Stimulated activated CD4-positive, alpha-beta T cell treated with anti-CD3 and anti-CD28 coated beads, TNF-alpha, amount 100 ng/mL, for 24 hours (primary cell): ENCODE results near the gene GMEB1.
"Not testable (repeated sequence)": the region's sequence is repeated elsewhere in the genome, so short reads cannot be mapped to it uniquely, and the experiment has no call there.

Experiments used
- DNase-seq, 3 experiments: peaks; one replicate each; pipeline ENCODE4 v3.0.0-alpha.2; 2020; ENCODE audit warnings: low read depth in 3 of 3

The GMEB1 gene

DNA sequence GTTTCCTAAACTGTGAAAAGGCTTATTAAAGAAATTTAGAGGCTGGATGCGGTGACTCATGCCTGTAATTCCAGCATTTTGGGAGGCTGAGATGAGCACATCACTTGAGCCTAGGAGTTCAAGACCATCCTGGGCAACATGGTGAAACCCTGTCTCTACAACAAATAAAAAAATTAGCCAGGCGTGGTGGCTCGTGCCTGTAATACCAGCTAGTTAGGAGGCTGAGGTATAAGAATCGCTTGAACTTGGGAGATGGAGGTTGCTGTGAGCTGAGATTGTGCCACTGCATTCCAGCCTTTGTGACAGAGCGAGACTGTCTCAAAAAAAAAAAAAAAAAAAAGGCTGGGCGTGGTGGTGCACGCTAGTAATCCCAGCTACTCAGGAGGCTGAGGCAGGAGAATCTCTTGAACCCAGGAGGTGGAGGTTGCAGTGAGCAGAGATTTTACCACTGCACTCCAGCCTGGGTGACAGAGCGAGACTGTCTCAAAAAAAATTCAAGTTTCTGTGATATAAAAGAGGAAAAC, 82.2 kb downstream of the GMEB1 start:
- DNase-seq: not testable (repeated sequence)

DNA sequence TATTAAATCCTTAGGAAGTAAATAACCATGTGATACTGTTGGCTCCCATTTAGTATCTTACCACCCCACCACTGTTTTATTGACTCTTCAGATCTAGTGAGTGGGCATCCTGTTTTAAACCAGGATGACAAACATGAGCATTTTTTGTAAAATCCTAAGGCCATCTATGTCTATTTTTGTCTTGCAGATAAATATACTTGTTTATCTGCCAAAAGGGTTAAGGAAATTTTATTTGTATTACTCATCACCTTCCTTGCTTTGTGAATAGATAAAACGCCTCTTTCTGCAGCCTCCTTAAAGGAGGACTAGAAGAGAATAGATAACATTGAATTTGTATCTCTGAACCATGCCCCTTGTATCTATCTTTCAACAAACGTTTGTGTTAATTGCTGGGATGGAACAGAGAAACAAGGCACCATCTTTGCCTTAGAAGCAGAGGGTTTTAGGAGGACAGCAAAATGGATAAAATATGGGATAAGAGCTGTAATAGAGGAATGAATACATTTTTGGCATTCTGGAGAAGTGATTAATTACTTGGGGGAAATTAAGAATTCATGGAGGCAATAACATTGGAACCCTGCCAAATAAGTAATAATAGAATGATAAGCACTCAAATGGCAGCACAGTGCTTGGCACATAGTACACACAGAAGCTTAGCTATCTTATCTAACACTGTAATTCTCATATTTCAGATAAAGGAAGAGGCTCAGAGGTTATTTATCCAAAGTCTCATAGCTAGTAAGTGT, 82.9 kb downstream of the GMEB1 start:
- DNase-seq: no peak

DNA sequence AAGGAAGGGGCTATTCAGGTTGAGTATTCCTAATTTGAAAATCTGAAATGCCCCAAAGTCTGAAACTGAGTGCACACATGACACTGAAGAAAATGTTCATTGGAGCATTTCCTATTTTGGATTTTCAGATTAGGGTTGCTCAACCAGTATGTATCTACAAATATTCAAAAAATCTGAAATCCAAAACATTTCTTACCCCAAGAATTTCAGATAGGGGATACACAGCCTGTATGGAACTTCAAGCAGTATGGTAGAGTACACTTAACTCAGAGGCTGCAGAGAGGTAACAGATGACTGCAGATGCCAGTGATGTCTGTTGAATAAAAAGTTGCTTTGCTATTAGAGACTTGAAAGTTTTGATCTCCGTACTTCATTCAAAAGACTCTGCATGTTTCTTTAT, 87.1 kb downstream of the GMEB1 start:
- DNase-seq: no peak

GRCh38 chr1:28756846-28757245, 88.3 kb downstream of the GMEB1 start:
- DNase-seq: no peak

GRCh38 chr1:28758420-28758819, 89.8 kb downstream of the GMEB1 start:
- no peak for DNase-seq

- DNase-seq: no peak
Observed at GRCh38 chr1:28759257-28759656, 90.7 kb downstream of the GMEB1 start.

- DNase-seq: no peak
Observed at GRCh38 chr1:28761189-28761588, 92.6 kb downstream of the GMEB1 start.

- DNase-seq: no peak
Observed at GRCh38 chr1:28766532-28767183, 98.1 kb downstream of the GMEB1 start.
